HEK293 (cell line): ENCODE data around the gene PDK2.
A peak's percentile ranks its signal among the peaks of the same experiment; 100 is the strongest.

Source experiments
- CTCF ChIA-PET: fragments of 350-600 bp; formaldehyde crosslinking; extraction: SDS; loops from one replicate; lab custom pipeline; 2021; ENCODE audit warnings: antibody characterized with exemption; lab: Yijun Ruan, JAX
- POLR2A ChIA-PET: fragments of 300-600 bp; formaldehyde crosslinking; extraction: SDS; loops from one replicate; lab custom pipeline; 2020; ENCODE audit warnings: antibody characterized with exemption, inconsistent platforms; lab: Yijun Ruan, JAX
- H3K27ac ChIP-seq: fragments of 200-500 bp; sonication (Bioruptor generic); 2 replicates; pipeline ENCODE4 v1.5.1; 2014; ENCODE audit warnings: low read depth, low read length, control low read depth, inconsistent platforms; ENCODE audit errors: extremely low read depth
- H3K36me3 ChIP-seq, 2 experiments: fragments of 200-500 bp in 1 of 2; sonication (Bioruptor generic) in 1 of 2; 1 replicate in 1 of 2; 2 replicates in 1 of 2; pipeline ENCODE4 v1.5.1; 2014 to 2017; ENCODE audit warnings: inconsistent platforms in 2 of 2, low read length in 2 of 2; ENCODE audit not compliant: control insufficient read depth in 2 of 2, insufficient read depth in 1 of 2
- H3K4me1 ChIP-seq: fragments of 200-500 bp; sonication (Bioruptor generic); 2 replicates; pipeline ENCODE4 v1.5.1; 2014; ENCODE audit warnings: mild to moderate bottlenecking, low read length, inconsistent platforms; ENCODE audit not compliant: control insufficient read depth, insufficient read depth
- H3K4me3 ChIP-seq: 2 replicates; pipeline ENCODE4 v1.5.1; 2011; ENCODE audit warnings: low read depth, mild to moderate bottlenecking, control low read depth, low read length, moderate library complexity
- H3K9me3 ChIP-seq: fragments of 200-500 bp; sonication (Bioruptor generic); 2 replicates; pipeline ENCODE4 v1.5.1; 2014; ENCODE audit warnings: low read depth, low read length, inconsistent platforms; ENCODE audit not compliant: control insufficient read depth, insufficient read depth
- BCL11B ChIP-seq: fragments of 450-650 bp; formaldehyde crosslinking; IDR thresholded peaks from 2 replicates; pipeline ENCODE4 v1.5.1; 2016; ENCODE audit warnings: low read depth, missing biosample characterization, missing genetic modification characterization
- GLI4 ChIP-seq: fragments of 450-650 bp; formaldehyde crosslinking; IDR thresholded peaks from 2 replicates; pipeline ENCODE4 v1.5.1; 2016; ENCODE audit warnings: missing biosample characterization, missing genetic modification characterization
- IKZF3 ChIP-seq: fragments of 450-650 bp; IDR thresholded peaks from 2 replicates; pipeline ENCODE4 v1.5.0; 2018; ENCODE audit warnings: missing biosample characterization, mild to moderate bottlenecking, missing genetic modification characterization, moderate library complexity
- MEIS1 ChIP-seq: sonication (generic); formaldehyde crosslinking; IDR thresholded peaks from 2 replicates; pipeline ENCODE4 v1.8.1; 2022; ENCODE audit warnings: missing genetic modification reagents, mild to moderate bottlenecking, borderline replicate concordance
- MYNN ChIP-seq: fragments of 450-650 bp; formaldehyde crosslinking; IDR thresholded peaks from 2 replicates; pipeline ENCODE4 v1.5.1; 2016; ENCODE audit warnings: missing biosample characterization, missing genetic modification characterization, borderline replicate concordance
- OSR2 ChIP-seq: fragments of 450-650 bp; formaldehyde crosslinking; IDR thresholded peaks from 2 replicates; pipeline ENCODE4 v1.5.1; 2016; ENCODE audit warnings: missing biosample characterization, missing genetic modification characterization
- SP2 ChIP-seq: fragments of 450-650 bp; formaldehyde crosslinking; IDR thresholded peaks from 2 replicates; pipeline ENCODE4 v1.5.1; 2016; ENCODE audit warnings: missing biosample characterization, missing genetic modification characterization
- TRIM28 ChIP-seq: IDR thresholded peaks from 2 replicates; pipeline ENCODE4 v1.6.1; 2011; ENCODE audit warnings: low read length, control low read depth, borderline replicate concordance
- WT1 ChIP-seq: fragments of 450-650 bp; formaldehyde crosslinking; IDR thresholded peaks from 2 replicates; pipeline ENCODE4 v1.5.1; 2016; ENCODE audit warnings: missing biosample characterization, missing genetic modification characterization
- ZBTB48 ChIP-seq: fragments of 450-650 bp; formaldehyde crosslinking; IDR thresholded peaks from 2 replicates; pipeline ENCODE4 v1.5.1; 2016; ENCODE audit warnings: missing biosample characterization, missing genetic modification characterization
- ZEB2 ChIP-seq: fragments of 450-650 bp; formaldehyde crosslinking; IDR thresholded peaks from 2 replicates; pipeline ENCODE4 v1.5.1; 2016; ENCODE audit warnings: missing biosample characterization, missing genetic modification characterization
- ZNF10 ChIP-seq: fragments of 450-650 bp; formaldehyde crosslinking; IDR thresholded peaks from 2 replicates; pipeline ENCODE4 v1.5.1; 2017; ENCODE audit warnings: missing biosample characterization, missing genetic modification characterization
- ZNF146 ChIP-seq: fragments of 450-650 bp; formaldehyde crosslinking; IDR thresholded peaks from 2 replicates; pipeline ENCODE4 v1.5.1; 2016; ENCODE audit warnings: missing biosample characterization, missing genetic modification characterization
- ZNF211 ChIP-seq: fragments of 450-650 bp; formaldehyde crosslinking; IDR thresholded peaks from 2 replicates; pipeline ENCODE4 v1.5.1; 2016; ENCODE audit warnings: low read depth, missing biosample characterization, missing genetic modification characterization
- ZNF248 ChIP-seq: fragments of 450-650 bp; formaldehyde crosslinking; IDR thresholded peaks from 2 replicates; pipeline ENCODE4 v1.5.1; 2017; ENCODE audit warnings: missing biosample characterization, missing genetic modification characterization
- ZNF302 ChIP-seq: fragments of 450-650 bp; formaldehyde crosslinking; IDR thresholded peaks from 2 replicates; pipeline ENCODE4 v1.5.1; 2016; ENCODE audit warnings: missing biosample characterization, missing genetic modification characterization, low read depth
- ZNF394 ChIP-seq: fragments of 450-650 bp; formaldehyde crosslinking; IDR thresholded peaks from 2 replicates; pipeline ENCODE4 v1.5.1; 2016; ENCODE audit warnings: missing biosample characterization, missing genetic modification characterization, mild to moderate bottlenecking, moderate library complexity, borderline replicate concordance
- ZNF521 ChIP-seq: fragments of 450-650 bp; formaldehyde crosslinking; IDR thresholded peaks from 2 replicates; pipeline ENCODE4 v1.5.1; 2017; ENCODE audit warnings: missing biosample characterization, mild to moderate bottlenecking, missing genetic modification characterization
- ZNF544 ChIP-seq: fragments of 450-650 bp; formaldehyde crosslinking; IDR thresholded peaks from 2 replicates; pipeline ENCODE4 v1.5.0; 2017; ENCODE audit warnings: missing biosample characterization, missing genetic modification characterization
- ZNF558 ChIP-seq: fragments of 450-650 bp; formaldehyde crosslinking; IDR thresholded peaks from 2 replicates; pipeline ENCODE4 v1.5.1; 2016; ENCODE audit warnings: missing biosample characterization, missing genetic modification characterization
- ZNF654 ChIP-seq: fragments of 450-650 bp; formaldehyde crosslinking; IDR thresholded peaks from 2 replicates; pipeline ENCODE4 v1.5.1; 2016; ENCODE audit warnings: low read depth, missing biosample characterization, missing genetic modification characterization
- ZNF76 ChIP-seq: fragments of 450-650 bp; formaldehyde crosslinking; IDR thresholded peaks from 2 replicates; pipeline ENCODE4; 2016; ENCODE audit warnings: low read depth, missing biosample characterization, missing genetic modification characterization, borderline replicate concordance
- ZSCAN23 ChIP-seq: fragments of 450-650 bp; formaldehyde crosslinking; IDR thresholded peaks from 2 replicates; pipeline ENCODE4 v1.5.1; 2016; ENCODE audit warnings: missing biosample characterization, missing genetic modification characterization
- TF ChIP-seq, protein P1 (sequence below): fragments of 450-650 bp; formaldehyde crosslinking; IDR thresholded peaks from 2 replicates; pipeline ENCODE4 v1.5.1; 2016; ENCODE audit warnings: missing biosample characterization, missing genetic modification characterization
- TF ChIP-seq, protein P2 (sequence below): fragments of 450-650 bp; formaldehyde crosslinking; optimal IDR thresholded peaks from 2 replicates; pipeline ENCODE3; 2016; ENCODE audit warnings: missing biosample characterization, mild to moderate bottlenecking, missing genetic modification characterization
- TF ChIP-seq, protein P3 (sequence below): fragments of 450-650 bp; formaldehyde crosslinking; IDR thresholded peaks from 2 replicates; pipeline ENCODE4 v1.5.1; 2016; ENCODE audit warnings: missing biosample characterization, missing genetic modification characterization

PDK2 gene

DNA sequence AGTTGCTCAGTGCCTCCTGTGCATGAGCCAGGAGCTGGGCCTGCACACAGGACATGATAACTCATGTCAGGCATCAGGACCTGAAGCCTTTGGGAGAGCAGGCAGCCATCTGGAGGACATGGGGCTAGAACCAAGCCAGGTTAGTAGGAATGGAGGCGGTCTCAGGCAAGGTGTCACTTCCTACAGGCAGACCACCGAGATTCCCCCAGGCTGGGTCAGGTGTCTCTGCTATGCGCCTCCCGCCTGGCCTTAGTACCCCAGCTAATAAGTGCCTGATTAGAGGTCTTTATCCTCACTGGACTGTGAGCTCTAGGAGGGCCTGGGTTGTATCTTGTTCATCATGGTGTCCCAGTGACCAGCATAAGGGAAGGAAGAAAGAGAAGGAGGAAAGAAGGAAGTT lies 19.2 kb downstream of the PDK2 start:
- no peak overlapping the region for H3K4me3 ChIP-seq
- no peak overlapping the region for H3K27ac ChIP-seq
- H3K9me3 ChIP-seq = no peaks in the 10 kb centered on the region
- TF ChIP-seq ZBTB48 (tag by site-specific recombination) (no peak), ZNF10 (tag by site-specific recombination) (no peak), ZNF521 (tag by site-specific recombination) (no peak), ZNF558 (tag by site-specific recombination) (no peak), SP2 (no peak), TRIM28 (no peak), ZNF248 (tag by site-specific recombination) (no peak), OSR2 (tag by site-specific recombination) (no peak), ZSCAN23 (tag by site-specific recombination) (no peak), WT1 (tag by site-specific recombination) (no peak), ZEB2 (tag by site-specific recombination) (no peak), ZNF211 (no peak), ZNF544 (tag by site-specific recombination) (no peak), MEIS1 (CRISPR knock-in tag) (no peak)
- TF ChIP-seq, protein P1, sequence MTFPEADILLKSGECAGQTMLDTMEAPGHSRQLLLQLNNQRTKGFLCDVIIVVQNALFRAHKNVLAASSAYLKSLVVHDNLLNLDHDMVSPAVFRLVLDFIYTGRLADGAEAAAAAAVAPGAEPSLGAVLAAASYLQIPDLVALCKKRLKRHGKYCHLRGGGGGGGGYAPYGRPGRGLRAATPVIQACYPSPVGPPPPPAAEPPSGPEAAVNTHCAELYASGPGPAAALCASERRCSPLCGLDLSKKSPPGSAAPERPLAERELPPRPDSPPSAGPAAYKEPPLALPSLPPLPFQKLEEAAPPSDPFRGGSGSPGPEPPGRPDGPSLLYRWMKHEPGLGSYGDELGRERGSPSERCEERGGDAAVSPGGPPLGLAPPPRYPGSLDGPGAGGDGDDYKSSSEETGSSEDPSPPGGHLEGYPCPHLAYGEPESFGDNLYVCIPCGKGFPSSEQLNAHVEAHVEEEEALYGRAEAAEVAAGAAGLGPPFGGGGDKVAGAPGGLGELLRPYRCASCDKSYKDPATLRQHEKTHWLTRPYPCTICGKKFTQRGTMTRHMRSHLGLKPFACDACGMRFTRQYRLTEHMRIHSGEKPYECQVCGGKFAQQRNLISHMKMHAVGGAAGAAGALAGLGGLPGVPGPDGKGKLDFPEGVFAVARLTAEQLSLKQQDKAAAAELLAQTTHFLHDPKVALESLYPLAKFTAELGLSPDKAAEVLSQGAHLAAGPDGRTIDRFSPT (tag by site-specific recombination) = no peak
- TF ChIP-seq, protein P2, sequence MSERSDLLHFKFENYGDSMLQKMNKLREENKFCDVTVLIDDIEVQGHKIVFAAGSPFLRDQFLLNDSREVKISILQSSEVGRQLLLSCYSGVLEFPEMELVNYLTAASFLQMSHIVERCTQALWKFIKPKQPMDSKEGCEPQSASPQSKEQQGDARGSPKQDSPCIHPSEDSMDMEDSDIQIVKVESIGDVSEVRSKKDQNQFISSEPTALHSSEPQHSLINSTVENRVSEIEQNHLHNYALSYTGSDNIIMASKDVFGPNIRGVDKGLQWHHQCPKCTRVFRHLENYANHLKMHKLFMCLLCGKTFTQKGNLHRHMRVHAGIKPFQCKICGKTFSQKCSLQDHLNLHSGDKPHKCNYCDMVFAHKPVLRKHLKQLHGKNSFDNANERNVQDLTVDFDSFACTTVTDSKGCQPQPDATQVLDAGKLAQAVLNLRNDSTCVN (tag by site-specific recombination) = no peak
- TF ChIP-seq, protein P3, sequence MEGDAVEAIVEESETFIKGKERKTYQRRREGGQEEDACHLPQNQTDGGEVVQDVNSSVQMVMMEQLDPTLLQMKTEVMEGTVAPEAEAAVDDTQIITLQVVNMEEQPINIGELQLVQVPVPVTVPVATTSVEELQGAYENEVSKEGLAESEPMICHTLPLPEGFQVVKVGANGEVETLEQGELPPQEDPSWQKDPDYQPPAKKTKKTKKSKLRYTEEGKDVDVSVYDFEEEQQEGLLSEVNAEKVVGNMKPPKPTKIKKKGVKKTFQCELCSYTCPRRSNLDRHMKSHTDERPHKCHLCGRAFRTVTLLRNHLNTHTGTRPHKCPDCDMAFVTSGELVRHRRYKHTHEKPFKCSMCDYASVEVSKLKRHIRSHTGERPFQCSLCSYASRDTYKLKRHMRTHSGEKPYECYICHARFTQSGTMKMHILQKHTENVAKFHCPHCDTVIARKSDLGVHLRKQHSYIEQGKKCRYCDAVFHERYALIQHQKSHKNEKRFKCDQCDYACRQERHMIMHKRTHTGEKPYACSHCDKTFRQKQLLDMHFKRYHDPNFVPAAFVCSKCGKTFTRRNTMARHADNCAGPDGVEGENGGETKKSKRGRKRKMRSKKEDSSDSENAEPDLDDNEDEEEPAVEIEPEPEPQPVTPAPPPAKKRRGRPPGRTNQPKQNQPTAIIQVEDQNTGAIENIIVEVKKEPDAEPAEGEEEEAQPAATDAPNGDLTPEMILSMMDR (tag by site-specific recombination) = no peak
- TF ChIP-seq, all 188 proteins: peak for 0
- ChIA-PET POLR2A (interaction anchor here (0.8 to 1.5 kb wide), 3 partner anchors 9 to 29 kb away, joined by 4 to 9 read pairs (median 8); no protein-coding TSS in a partner anchor), CTCF (interaction anchor here (0.6 to 5.2 kb wide), 35 partner anchors 9 to 321 kb away, joined by 3 to 51 read pairs (median 7); partner anchors contain the start of genes PDK2, PPP1R9B, SGCA and TMEM92)
- no peaks in the 10 kb centered on the region; the same call in 1 of the 2 replicates for H3K4me1 ChIP-seq
- peaks cover 0 to 20% of the 10 kb centered on the region in 2 experiments; a peak in 1 of 3 replicates for H3K36me3 ChIP-seq

DNA sequence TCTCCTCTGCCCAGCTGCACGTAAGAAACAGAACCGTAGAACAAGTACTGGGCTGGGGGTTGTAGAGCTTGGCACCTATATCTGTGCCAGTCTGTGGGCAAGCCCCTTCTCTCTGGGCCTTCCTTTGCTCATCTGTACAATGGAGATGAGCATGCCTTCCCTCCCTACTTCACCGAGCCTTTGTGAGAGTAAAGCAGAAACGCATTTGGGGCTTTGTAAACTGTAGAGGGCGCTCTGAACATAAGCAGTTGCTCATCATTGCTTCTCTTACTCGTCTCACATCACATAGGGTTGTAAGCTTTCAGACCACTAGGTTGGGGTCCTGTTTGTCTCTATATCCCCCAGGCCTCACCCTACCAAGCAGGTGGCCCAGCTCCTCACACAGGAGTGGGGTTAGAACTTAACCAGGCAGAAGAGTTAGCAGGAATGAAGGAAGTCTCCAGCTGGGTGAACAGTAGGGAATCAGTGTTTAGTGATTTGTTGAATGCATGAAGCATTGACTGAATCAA lies 19.8 kb downstream of the PDK2 start:
- Histone ChIP-seq H3K9me3 (no peaks in the 10 kb centered on the region), H3K4me1 (no peaks in the 10 kb centered on the region; the same call in 1 of the 2 replicates), H3K36me3 (peaks cover 0 to 16% of the 10 kb centered on the region in 2 experiments; a peak in 1 of 3 replicates), H3K27ac (no peak overlapping the region), H3K4me3 (no peak overlapping the region)
- ChIA-PET CTCF (interaction anchor here (0.6 to 5.2 kb wide), 40 partner anchors 9 to 321 kb away, joined by 3 to 51 read pairs (median 7); partner anchors contain the start of genes PDK2, PPP1R9B, SAMD14 and SGCA), POLR2A (interaction anchor here (0.6 to 1.5 kb wide), 4 partner anchors 8 to 28 kb away, joined by 3 to 9 read pairs (median 6); no protein-coding TSS in a partner anchor)
- TF ChIP-seq GLI4 (no peak), BCL11B (tag by site-specific recombination) (no peak), TRIM28 (peak; percentile 57; the same call in 1 of the 2 replicates), ZNF654 (tag by site-specific recombination) (peak; percentile 88), ZNF76 (peak; percentile 80; the same call in 1 of the 2 replicates), ZNF146 (tag by site-specific recombination) (no peak), IKZF3 (tag by site-specific recombination) (0 out of 2 replicates have a peak, but pooled peaks have one; percentile 34), ZNF394 (tag by site-specific recombination) (no peak), ZNF302 (tag by site-specific recombination) (no peak), ZNF10 (tag by site-specific recombination) (0 out of 2 replicates have a peak, but pooled peaks have one; percentile 27), MYNN (no peak)
- TF ChIP-seq, protein P3 (tag by site-specific recombination) = peak; percentile 58
